ENCODE measurements around the gene RNF43.

The RNF43 gene

DNA sequence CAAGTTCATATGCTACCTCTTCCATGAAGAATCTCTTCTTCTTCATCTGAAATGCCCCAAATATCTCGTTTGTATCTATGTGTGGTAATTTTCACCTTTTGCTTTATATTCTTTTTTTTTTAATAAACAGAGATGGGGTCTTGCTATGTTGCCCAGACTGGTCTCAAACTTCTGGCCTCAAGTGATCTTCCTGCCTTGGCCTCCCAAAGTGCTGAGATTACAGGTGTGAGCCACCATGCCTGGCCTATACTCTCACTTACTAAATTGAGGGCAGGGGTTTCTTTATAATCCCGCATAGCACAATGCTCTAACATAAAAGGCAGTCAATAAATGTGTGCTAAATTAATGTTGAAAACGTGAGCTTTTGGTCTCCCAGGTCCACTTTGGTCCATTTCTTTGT, 30.6 kb downstream of the RNF43 start:
- Histone ChIP-seq H3K27me3 (ENCODE audit: insufficient read depth, poor library complexity, severe bottlenecking) (no peaks in the 10 kb centered on the region), H3K27ac (replicated peaks) (no peak overlapping the region), H3K4me3 (replicated peaks; ENCODE audit: insufficient read depth, low read length) (no peak overlapping the region)
- TF ChIP-seq POLR2AphosphoS5 (IDR thresholded peaks at IDR 0.05; ENCODE audit: low read depth) (no peak), GABPA (IDR thresholded peaks at IDR 0.05; ENCODE audit: low read depth) (no peak), SPI1 (IDR thresholded peaks at IDR 0.05; ENCODE audit: borderline replicate concordance, low read depth) (no peak)
- TF ChIP-seq, protein P1, sequence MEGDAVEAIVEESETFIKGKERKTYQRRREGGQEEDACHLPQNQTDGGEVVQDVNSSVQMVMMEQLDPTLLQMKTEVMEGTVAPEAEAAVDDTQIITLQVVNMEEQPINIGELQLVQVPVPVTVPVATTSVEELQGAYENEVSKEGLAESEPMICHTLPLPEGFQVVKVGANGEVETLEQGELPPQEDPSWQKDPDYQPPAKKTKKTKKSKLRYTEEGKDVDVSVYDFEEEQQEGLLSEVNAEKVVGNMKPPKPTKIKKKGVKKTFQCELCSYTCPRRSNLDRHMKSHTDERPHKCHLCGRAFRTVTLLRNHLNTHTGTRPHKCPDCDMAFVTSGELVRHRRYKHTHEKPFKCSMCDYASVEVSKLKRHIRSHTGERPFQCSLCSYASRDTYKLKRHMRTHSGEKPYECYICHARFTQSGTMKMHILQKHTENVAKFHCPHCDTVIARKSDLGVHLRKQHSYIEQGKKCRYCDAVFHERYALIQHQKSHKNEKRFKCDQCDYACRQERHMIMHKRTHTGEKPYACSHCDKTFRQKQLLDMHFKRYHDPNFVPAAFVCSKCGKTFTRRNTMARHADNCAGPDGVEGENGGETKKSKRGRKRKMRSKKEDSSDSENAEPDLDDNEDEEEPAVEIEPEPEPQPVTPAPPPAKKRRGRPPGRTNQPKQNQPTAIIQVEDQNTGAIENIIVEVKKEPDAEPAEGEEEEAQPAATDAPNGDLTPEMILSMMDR (IDR thresholded peaks at IDR 0.05; ENCODE audit: insufficient read depth, low read length), result no peak
- TF ChIP-seq, protein P2, sequence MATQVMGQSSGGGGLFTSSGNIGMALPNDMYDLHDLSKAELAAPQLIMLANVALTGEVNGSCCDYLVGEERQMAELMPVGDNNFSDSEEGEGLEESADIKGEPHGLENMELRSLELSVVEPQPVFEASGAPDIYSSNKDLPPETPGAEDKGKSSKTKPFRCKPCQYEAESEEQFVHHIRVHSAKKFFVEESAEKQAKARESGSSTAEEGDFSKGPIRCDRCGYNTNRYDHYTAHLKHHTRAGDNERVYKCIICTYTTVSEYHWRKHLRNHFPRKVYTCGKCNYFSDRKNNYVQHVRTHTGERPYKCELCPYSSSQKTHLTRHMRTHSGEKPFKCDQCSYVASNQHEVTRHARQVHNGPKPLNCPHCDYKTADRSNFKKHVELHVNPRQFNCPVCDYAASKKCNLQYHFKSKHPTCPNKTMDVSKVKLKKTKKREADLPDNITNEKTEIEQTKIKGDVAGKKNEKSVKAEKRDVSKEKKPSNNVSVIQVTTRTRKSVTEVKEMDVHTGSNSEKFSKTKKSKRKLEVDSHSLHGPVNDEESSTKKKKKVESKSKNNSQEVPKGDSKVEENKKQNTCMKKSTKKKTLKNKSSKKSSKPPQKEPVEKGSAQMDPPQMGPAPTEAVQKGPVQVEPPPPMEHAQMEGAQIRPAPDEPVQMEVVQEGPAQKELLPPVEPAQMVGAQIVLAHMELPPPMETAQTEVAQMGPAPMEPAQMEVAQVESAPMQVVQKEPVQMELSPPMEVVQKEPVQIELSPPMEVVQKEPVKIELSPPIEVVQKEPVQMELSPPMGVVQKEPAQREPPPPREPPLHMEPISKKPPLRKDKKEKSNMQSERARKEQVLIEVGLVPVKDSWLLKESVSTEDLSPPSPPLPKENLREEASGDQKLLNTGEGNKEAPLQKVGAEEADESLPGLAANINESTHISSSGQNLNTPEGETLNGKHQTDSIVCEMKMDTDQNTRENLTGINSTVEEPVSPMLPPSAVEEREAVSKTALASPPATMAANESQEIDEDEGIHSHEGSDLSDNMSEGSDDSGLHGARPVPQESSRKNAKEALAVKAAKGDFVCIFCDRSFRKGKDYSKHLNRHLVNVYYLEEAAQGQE (IDR thresholded peaks at IDR 0.05; ENCODE audit: insufficient replicate concordance, low read depth), result no peak
- DNase-seq (ENCODE audit: low read depth in 1 of 2, low spot score in 1 of 2), result no peak

DNA sequence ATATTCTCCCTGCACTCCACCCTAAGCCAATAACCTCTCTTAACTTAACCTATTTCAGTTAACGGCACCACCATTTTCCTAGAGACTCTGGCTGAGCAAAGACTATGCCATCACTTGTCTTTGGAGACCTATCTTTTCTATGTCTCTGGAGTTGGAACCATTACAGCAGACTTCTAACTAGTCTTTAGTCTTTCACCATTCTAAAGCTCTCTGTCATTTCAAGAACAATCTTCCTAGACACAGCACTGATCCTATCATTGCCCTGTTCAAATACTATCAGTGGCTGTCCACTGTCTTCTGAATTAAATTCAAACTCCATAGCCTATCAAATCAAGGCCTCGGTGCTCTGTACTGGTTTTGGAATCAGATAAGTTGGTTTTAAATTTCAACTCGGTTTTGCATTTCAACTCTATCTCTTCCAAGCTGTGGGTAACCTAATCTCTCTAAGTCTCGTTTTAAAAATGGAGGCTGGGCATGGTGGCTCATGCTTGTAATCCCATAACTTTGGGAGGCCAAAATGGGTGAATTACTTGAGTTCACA, 31.9 kb downstream of the RNF43 start:
- Histone ChIP-seq H3K27me3 (ENCODE audit: insufficient read depth, poor library complexity, severe bottlenecking) (no peaks in the 10 kb centered on the region), H3K4me3 (replicated peaks; ENCODE audit: insufficient read depth, low read length) (no peak overlapping the region), H3K27ac (replicated peaks) (no peak overlapping the region)
- DNase-seq (ENCODE audit: low read depth in 1 of 2, low spot score in 1 of 2), result no peak
- TF ChIP-seq, protein P1 (IDR thresholded peaks at IDR 0.05; ENCODE audit: insufficient read depth, low read length), result no peak
- no peak for TF ChIP-seq SPI1 (IDR thresholded peaks at IDR 0.05; ENCODE audit: borderline replicate concordance, low read depth)
- no peak for TF ChIP-seq GABPA (IDR thresholded peaks at IDR 0.05; ENCODE audit: low read depth)
- no peak for TF ChIP-seq POLR2AphosphoS5 (IDR thresholded peaks at IDR 0.05; ENCODE audit: low read depth)
- TF ChIP-seq, protein P2 (IDR thresholded peaks at IDR 0.05; ENCODE audit: insufficient replicate concordance, low read depth), result no peak

DNA sequence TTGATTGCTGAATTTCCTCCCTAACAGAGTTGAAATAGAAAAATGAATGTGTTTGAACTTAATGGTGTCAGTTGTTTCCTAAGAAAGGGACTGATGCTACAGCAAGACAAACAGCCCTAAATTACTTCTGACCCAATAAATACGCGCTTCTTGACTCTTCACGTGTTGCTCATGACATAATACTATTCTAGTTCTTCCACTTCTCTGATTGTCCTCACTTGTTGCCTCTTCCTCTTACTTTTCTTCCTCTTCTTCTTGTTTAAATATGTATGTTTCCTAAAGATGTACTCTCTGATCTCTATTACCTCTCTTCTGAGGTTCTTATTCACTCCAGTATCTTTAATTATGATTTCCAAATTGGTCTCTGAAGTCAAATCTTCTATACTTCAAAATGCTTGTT, 32.4 kb downstream of the RNF43 start:
- Histone ChIP-seq H3K27me3 (ENCODE audit: insufficient read depth, poor library complexity, severe bottlenecking) (no peaks in the 10 kb centered on the region), H3K27ac (replicated peaks) (no peak overlapping the region), H3K4me3 (replicated peaks; ENCODE audit: insufficient read depth, low read length) (no peak overlapping the region)
- DNase-seq (ENCODE audit: low read depth in 1 of 2, low spot score in 1 of 2), result no peak
- TF ChIP-seq POLR2AphosphoS5 (IDR thresholded peaks at IDR 0.05; ENCODE audit: low read depth) (no peak), SPI1 (IDR thresholded peaks at IDR 0.05; ENCODE audit: borderline replicate concordance, low read depth) (no peak), GABPA (IDR thresholded peaks at IDR 0.05; ENCODE audit: low read depth) (no peak)
- TF ChIP-seq, protein P1 (IDR thresholded peaks at IDR 0.05; ENCODE audit: insufficient read depth, low read length), result no peak
- TF ChIP-seq, protein P2 (IDR thresholded peaks at IDR 0.05; ENCODE audit: insufficient replicate concordance, low read depth), result no peak
